DOHH2 (cell line): ENCODE data around the gene ANK2.
"Not testable (repeated sequence)": the region's sequence is repeated elsewhere in the genome, so short reads cannot be mapped to it uniquely, and the experiment has no call there.

Source experiments
- H3F3A ChIP-seq: fragments of 200-600 bp; sonication (generic), shearing (Covaris generic); 2 replicates; pipeline ENCODE4 v1.6.0; 2016; ENCODE audit warnings: antibody characterized with exemption, mild to moderate bottlenecking; ENCODE audit not compliant: control insufficient read depth, insufficient read depth
- H3K27ac ChIP-seq: fragments of 200-600 bp; sonication (generic); 2 replicates; pipeline ENCODE4 v1.5.1; 2014; ENCODE audit warnings: low read depth, mild to moderate bottlenecking, low read length, moderate library complexity
- H3K27me3 ChIP-seq: fragments of 200-600 bp; sonication (generic); 2 replicates; pipeline ENCODE4 v1.6.1; 2014; ENCODE audit warnings: mild to moderate bottlenecking, low read length, mixed read lengths; ENCODE audit not compliant: control insufficient read depth
- H3K36me3 ChIP-seq: fragments of 200-600 bp; sonication (generic); 2 replicates; pipeline ENCODE4 v1.6.1; 2014; ENCODE audit warnings: mild to moderate bottlenecking, low read length, moderate library complexity, mixed read lengths; ENCODE audit not compliant: control insufficient read depth
- H3K4me1 ChIP-seq: fragments of 200-600 bp; sonication (generic); 2 replicates; pipeline ENCODE4 v1.6.1; 2014; ENCODE audit warnings: mild to moderate bottlenecking, low read length, mixed read lengths; ENCODE audit not compliant: control insufficient read depth
- H3K4me2 ChIP-seq: fragments of 200-600 bp; sonication (generic); 2 replicates; pipeline ENCODE4 v1.6.0; 2014; ENCODE audit warnings: mild to moderate bottlenecking, low read length, moderate library complexity
- H3K4me3 ChIP-seq: fragments of 200-600 bp; sonication (generic); 2 replicates; pipeline ENCODE4 v1.5.1; 2014; ENCODE audit warnings: mild to moderate bottlenecking, low read length, mixed read lengths
- H3K79me2 ChIP-seq: fragments of 200-600 bp; sonication (generic); 2 replicates; pipeline ENCODE4 v1.6.1; 2014; ENCODE audit warnings: mild to moderate bottlenecking, low read length, mixed read lengths; ENCODE audit not compliant: control insufficient read depth
- H3K9me2 ChIP-seq: fragments of 200-600 bp; sonication (generic); replicated peaks from 2 replicates; pipeline ENCODE4 v1.6.1; 2014; ENCODE audit warnings: mild to moderate bottlenecking, low read length, mixed read lengths; ENCODE audit not compliant: control insufficient read depth
- H3K9me3 ChIP-seq: fragments of 200-600 bp; sonication (generic); 2 replicates; pipeline ENCODE4 v1.6.1; 2014; ENCODE audit warnings: antibody characterized with exemption, low read length, mixed read lengths; ENCODE audit not compliant: control insufficient read depth, insufficient read depth
- H4K20me1 ChIP-seq: fragments of 200-600 bp; sonication (generic); 2 replicates; pipeline ENCODE4 v1.6.0; 2014; ENCODE audit warnings: low read depth, mild to moderate bottlenecking, antibody characterized with exemption, low read length, moderate library complexity; ENCODE audit not compliant: control insufficient read depth, insufficient read depth
- CTCF ChIP-seq: fragments of 200-600 bp; sonication (generic); IDR thresholded peaks from one replicate; pipeline ENCODE4 v1.5.1; 2014; ENCODE audit warnings: antibody characterized with exemption, mild to moderate bottlenecking, low read depth, low read length; ENCODE audit not compliant: poor library complexity, severe bottlenecking
- EZH2phosphoT487 ChIP-seq: fragments of 200-600 bp; sonication (generic); IDR thresholded peaks from 2 replicates; pipeline ENCODE4 v1.6.1; 2017; ENCODE audit warnings: borderline replicate concordance, mild to moderate bottlenecking, antibody characterized with exemption, low read length, moderate library complexity, mixed read lengths

Gene ANK2

DNA sequence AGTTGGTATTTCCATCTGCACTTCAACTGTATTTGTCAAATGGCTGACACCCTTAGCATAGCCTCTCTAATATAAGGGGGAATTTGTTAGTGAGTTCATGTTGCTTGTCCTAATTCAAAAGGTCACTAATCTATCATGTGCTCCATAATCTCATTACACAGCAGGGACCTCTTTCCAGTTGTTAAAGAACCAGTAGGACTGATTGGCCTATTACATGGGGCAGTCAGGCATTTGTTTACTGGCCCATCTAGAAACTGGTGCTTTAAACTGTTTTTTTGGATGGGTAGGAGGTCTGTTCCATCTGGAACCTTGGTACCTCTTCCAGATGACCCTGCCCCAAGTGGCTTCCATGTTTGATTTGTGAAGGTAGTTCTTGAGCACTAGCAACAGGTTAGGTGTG, 11.4 kb downstream of the ANK2 start:
- no peaks in the 10 kb centered on the region for H3K36me3 ChIP-seq
- no peak for TF ChIP-seq CTCF

GRCh38 chr4:113064244-113064643, 14.8 kb downstream of the ANK2 start:
- TF ChIP-seq CTCF = no peak
- TF ChIP-seq EZH2phosphoT487 = no peak

More for the DNA sequence above, 11.4 kb downstream of the ANK2 start:
- Histone ChIP-seq H3K4me3 (no peak overlapping the region), H3K27ac (no peak overlapping the region), H3K9me2 (no peaks in the 10 kb centered on the region), H3K79me2 (no peaks in the 10 kb centered on the region), H3F3A (no peaks in the 10 kb centered on the region), H3K27me3 (no peaks in the 10 kb centered on the region), H3K4me2 (no peak overlapping the region), H4K20me1 (no peaks in the 10 kb centered on the region), H3K4me1 (no peaks in the 10 kb centered on the region), H3K9me3 (no peaks in the 10 kb centered on the region)

DNA sequence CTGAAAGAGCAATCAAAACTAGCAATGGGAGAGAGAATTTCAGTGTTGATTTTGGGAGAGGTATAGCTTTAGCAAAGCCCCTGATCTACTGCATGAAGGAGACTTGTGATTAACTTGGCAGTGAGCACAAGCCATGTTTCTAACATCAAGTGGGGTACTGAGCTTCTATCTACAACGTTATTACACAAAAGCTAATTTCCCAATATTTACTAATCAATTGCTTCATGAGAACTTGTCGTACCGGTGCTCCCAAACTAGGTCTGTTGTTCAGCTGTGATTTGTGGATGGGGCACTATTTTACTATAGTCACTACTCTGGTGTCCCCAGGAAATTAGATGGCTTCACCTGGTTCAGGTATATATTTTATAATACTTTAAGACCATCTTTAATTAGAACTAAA, 16.2 kb downstream of the ANK2 start:
- Histone ChIP-seq H4K20me1 (no peaks in the 10 kb centered on the region), H3K79me2 (no peaks in the 10 kb centered on the region), H3K4me2 (no peak overlapping the region), H3K4me3 (no peak overlapping the region), H3K9me3 (no peaks in the 10 kb centered on the region), H3K27ac (no peak overlapping the region), H3K36me3 (no peaks in the 10 kb centered on the region), H3K9me2 (no peaks in the 10 kb centered on the region), H3K4me1 (no peaks in the 10 kb centered on the region), H3F3A (no peaks in the 10 kb centered on the region), H3K27me3 (no peaks in the 10 kb centered on the region)
- TF ChIP-seq EZH2phosphoT487 (no peak), CTCF (no peak)

More at GRCh38 chr4:113064244-113064643, 14.8 kb downstream of the ANK2 start:
- H3K27ac ChIP-seq = no peak overlapping the region
- no peaks in the 10 kb centered on the region for H4K20me1 ChIP-seq
- no peaks in the 10 kb centered on the region for H3K9me2 ChIP-seq
- no peaks in the 10 kb centered on the region for H3K9me3 ChIP-seq
- H3K4me2 ChIP-seq = no peak overlapping the region
- H3K27me3 ChIP-seq = no peaks in the 10 kb centered on the region
- H3K36me3 ChIP-seq = no peaks in the 10 kb centered on the region
- no peaks in the 10 kb centered on the region for H3K79me2 ChIP-seq
- H3K4me3 ChIP-seq = no peak overlapping the region
- H3F3A ChIP-seq = no peaks in the 10 kb centered on the region
- no peaks in the 10 kb centered on the region for H3K4me1 ChIP-seq

- not testable (repeated sequence) for H3F3A ChIP-seq, H3K4me3 ChIP-seq, H3K27me3 ChIP-seq, H3K4me1 ChIP-seq, H4K20me1 ChIP-seq, H3K27ac ChIP-seq, H3K36me3 ChIP-seq, H3K9me3 ChIP-seq, H3K4me2 ChIP-seq, H3K9me2 ChIP-seq, H3K79me2 ChIP-seq
Measured at GRCh38 chr4:113068771-113069170, 19.3 kb downstream of the ANK2 start.
